Progenitor cell of endocrine pancreas (in vitro differentiated cells): Measurements from ENCODE around the gene IZUMO4. TPM values are rescaled to one million over a fixed set of nuclear protein-coding genes. Genes with fewer than 3 reads are reported as not detected.

Experiments used
- DNase-seq: peaks from one replicate; pipeline ENCODE4 v3.0.0; 2021; ENCODE audit warnings: low spot score; ENCODE audit not compliant: unreplicated experiment
- H3K27ac Mint-ChIP-seq: 2 replicates; pipeline ENCODE4 v1.8.0; 2021; ENCODE audit warnings: mild to moderate bottlenecking, moderate library complexity, mixed read lengths
- H3K27me3 Mint-ChIP-seq: 2 replicates; pipeline ENCODE4 v1.8.0; 2021; ENCODE audit warnings: mixed read lengths
- H3K36me3 Mint-ChIP-seq: 2 replicates; pipeline ENCODE4 v1.8.0; 2022; ENCODE audit warnings: mixed read lengths; ENCODE audit not compliant: insufficient read depth
- H3K4me1 Mint-ChIP-seq: 2 replicates; pipeline ENCODE4 v1.8.0; 2021; ENCODE audit warnings: low read depth, mixed read lengths
- H3K4me3 Mint-ChIP-seq: 2 replicates; pipeline ENCODE4 v1.8.0; 2021; ENCODE audit warnings: low read depth, mild to moderate bottlenecking, moderate library complexity, mixed read lengths
- H3K9me3 Mint-ChIP-seq: 2 replicates; pipeline ENCODE4 v1.8.0; 2021; ENCODE audit warnings: low read depth, mixed read lengths
- total RNA-seq: library from RNA; stranded (reverse); gene quantifications from 2 replicates; pipeline ENCODE4 v1.2.1, GENCODE V29; 2021
- TF ChIP-seq, protein P1 (sequence below): fragments of 200-600 bp; sonication (generic); IDR thresholded peaks from one replicate; pipeline ENCODE4 v1.5.0; 2021; ENCODE audit warnings: antibody characterized with exemption, mild to moderate bottlenecking; ENCODE audit not compliant: unreplicated experiment

IZUMO4 gene
- total RNA-seq, 1 donor from 2014 or later = 16.5 TPM

DNA sequence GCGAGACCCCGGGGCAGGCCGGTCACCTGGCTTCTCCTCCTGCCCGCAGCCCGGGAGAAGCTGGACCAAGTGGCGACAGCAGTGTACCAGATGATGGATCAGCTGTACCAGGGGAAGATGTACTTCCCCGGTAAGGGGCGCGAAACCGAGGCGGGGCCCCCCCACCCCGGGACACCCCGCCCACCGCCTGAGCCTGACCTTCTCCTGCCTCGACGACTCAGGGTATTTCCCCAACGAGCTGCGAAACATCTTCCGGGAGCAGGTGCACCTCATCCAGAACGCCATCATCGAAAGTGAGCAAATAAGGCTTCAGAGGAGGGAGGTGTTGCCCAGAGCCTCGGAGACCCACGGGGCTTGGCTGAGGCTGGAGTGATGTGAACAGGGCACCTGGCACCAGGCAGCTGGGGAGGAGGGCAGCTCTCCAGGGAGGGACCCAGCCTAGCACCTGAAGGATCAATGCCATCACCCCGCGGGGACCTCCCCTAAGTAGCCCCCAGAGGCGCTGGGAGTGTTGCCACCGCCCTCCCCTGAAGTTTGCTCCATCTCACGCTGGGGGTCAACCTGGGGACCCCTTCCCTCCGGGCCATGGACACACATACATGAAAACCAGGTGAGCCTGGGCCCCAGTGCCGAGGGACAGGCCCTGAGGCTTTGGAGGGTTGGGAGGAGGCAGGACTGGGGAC lies 629 bp downstream of the IZUMO4 start:
- peaks cover 4% of the 10 kb centered on the region for H3K36me3 Mint-ChIP-seq

DNA sequence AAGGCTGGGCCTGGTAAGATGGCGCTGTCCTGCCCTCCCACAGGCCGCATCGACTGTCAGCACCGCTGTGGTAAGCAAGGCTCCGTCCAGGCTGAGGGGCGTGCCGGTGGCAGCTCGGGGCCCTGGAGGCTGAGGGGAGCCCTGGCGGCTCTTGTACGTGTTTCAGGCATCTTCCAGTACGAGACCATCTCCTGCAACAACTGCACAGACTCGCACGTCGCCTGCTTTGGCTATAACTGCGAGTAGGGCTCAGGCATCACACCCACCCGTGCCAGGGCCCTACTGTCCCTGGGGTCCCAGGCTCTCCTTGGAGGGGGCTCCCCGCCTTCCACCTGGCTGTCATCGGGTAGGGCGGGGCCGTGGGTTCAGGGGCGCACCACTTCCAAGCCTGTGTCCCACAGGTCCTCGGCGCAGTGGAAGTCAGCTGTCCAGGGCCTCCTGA lies 1.2 kb downstream of the IZUMO4 start:
- H3K4me3 Mint-ChIP-seq = no peak overlapping the region
- H3K4me1 Mint-ChIP-seq = peaks cover 10% of the 10 kb centered on the region
- peaks cover 4% of the 10 kb centered on the region for H3K36me3 Mint-ChIP-seq
- no peak for DNase-seq
- H3K9me3 Mint-ChIP-seq = no peaks in the 10 kb centered on the region
- H3K27ac Mint-ChIP-seq = no peak overlapping the region
- TF ChIP-seq, protein P1, sequence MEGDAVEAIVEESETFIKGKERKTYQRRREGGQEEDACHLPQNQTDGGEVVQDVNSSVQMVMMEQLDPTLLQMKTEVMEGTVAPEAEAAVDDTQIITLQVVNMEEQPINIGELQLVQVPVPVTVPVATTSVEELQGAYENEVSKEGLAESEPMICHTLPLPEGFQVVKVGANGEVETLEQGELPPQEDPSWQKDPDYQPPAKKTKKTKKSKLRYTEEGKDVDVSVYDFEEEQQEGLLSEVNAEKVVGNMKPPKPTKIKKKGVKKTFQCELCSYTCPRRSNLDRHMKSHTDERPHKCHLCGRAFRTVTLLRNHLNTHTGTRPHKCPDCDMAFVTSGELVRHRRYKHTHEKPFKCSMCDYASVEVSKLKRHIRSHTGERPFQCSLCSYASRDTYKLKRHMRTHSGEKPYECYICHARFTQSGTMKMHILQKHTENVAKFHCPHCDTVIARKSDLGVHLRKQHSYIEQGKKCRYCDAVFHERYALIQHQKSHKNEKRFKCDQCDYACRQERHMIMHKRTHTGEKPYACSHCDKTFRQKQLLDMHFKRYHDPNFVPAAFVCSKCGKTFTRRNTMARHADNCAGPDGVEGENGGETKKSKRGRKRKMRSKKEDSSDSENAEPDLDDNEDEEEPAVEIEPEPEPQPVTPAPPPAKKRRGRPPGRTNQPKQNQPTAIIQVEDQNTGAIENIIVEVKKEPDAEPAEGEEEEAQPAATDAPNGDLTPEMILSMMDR = no peak
- H3K27me3 Mint-ChIP-seq = no peaks in the 10 kb centered on the region

More for the DNA sequence above, 629 bp downstream of the IZUMO4 start:
- Mint-ChIP-seq H3K27me3 (no peaks in the 10 kb centered on the region), H3K4me3 (peak overlapping the region; percentile 65), H3K27ac (no peak overlapping the region), H3K9me3 (no peaks in the 10 kb centered on the region), H3K4me1 (peaks cover 10% of the 10 kb centered on the region)
- TF ChIP-seq, protein P1 = no peak
- no peak for DNase-seq

DNA sequence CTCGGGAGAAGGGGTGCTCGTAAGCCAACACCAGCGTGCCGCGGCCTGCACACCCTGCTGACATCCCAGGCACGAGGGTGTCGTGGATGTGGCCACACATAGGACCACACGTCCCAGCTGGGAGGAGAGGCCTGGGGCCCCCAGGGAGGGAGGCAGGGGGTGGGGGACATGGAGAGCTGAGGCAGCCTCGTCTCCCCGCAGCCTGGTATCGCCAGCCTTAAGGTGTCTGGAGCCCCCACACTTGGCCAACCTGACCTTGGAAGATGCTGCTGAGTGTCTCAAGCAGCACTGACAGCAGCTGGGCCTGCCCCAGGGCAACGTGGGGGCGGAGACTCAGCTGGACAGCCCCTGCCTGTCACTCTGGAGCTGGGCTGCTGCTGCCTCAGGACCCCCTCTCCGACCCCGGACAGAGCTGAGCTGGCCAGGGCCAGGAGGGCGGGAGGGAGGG lies 2.4 kb downstream of the IZUMO4 start:
- TF ChIP-seq, protein P1 = no peak
- Mint-ChIP-seq H3K4me3 (no peak overlapping the region), H3K9me3 (no peaks in the 10 kb centered on the region), H3K27me3 (no peaks in the 10 kb centered on the region), H3K36me3 (peaks cover 9% of the 10 kb centered on the region), H3K27ac (no peak overlapping the region), H3K4me1 (peaks cover 10% of the 10 kb centered on the region)
- DNase-seq = no peak

DNA sequence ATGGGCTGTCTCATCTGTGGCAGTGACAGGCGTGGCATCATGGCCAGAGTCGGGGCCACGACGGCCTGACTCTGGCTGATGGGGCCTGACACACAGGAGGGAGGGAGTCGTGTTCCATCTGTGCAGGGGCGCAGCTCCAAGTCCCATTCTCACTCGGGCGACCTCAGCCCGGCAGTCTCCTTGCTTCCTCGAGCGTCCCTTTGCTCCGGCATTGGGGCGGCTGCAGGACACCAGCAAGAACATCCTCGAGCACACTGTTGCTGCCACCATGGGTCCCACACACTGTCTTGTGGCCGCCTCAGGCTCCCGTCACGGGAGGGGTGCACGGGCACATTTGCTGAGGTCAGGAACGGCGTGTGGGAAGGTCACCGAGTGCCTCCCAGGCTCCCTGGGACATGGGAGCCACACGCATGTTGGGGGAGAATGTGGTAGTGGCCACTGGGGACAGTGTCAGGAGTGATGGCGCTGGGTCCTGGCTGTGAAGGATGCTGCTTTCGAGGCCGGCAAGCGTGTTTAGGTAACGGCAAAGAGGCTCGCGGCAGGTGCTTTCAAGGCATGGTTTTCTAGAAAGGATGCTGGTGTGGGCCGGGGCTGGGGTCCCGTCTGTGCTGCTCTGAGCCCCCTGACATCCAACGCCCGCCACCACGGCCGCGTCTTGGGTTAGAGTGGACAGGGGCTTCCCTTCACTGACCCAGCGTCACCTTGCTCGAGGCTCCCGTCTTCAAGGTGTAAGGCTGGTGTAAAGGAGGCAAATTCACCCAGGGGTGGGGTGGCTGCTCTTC lies 3.4 kb downstream of the IZUMO4 start:
- DNase-seq = no peak
- H3K36me3 Mint-ChIP-seq = peaks cover 13% of the 10 kb centered on the region
- H3K27ac Mint-ChIP-seq = no peak overlapping the region
- H3K27me3 Mint-ChIP-seq = no peaks in the 10 kb centered on the region
- no peaks in the 10 kb centered on the region for H3K9me3 Mint-ChIP-seq
- TF ChIP-seq, protein P1 = no peak
- H3K4me1 Mint-ChIP-seq = peaks cover 6% of the 10 kb centered on the region
- no peak overlapping the region for H3K4me3 Mint-ChIP-seq

DNA sequence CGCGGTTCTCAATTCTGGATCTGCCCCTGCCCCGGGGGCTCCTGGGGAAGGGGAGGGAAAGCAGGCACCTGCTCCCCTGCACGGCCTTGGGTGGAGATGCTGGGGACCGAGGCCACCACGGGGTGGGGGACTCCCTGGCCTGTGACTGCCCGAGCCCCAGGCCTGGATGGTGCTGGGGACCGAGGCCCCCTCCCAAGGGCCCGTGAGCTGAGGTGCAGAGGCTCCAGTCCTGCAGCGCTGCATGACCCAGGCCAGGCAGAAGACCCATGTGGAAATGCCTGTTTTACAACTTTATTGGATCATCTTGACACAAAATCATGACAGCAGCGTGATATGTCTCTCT lies 4.0 kb downstream of the IZUMO4 start:
- Mint-ChIP-seq H3K36me3 (peaks cover 19% of the 10 kb centered on the region), H3K9me3 (no peaks in the 10 kb centered on the region), H3K27ac (no peak overlapping the region), H3K27me3 (no peaks in the 10 kb centered on the region), H3K4me1 (peaks cover 4% of the 10 kb centered on the region), H3K4me3 (no peak overlapping the region)
- DNase-seq = no peak
- TF ChIP-seq, protein P1 = no peak
